ENCODE measurements around the gene C1orf105.
"Not testable (repeated sequence)": the region's sequence is repeated elsewhere in the genome, so short reads cannot be mapped to it uniquely, and the experiment has no call there.

C1orf105 gene

GRCh38 chr1:172488393-172488792, 67.9 kb downstream of the C1orf105 start:
- no peaks in the 10 kb centered on the region for H3K9me3 Mint-ChIP-seq
- H3K27ac Mint-ChIP-seq, result no peak overlapping the region
- H3K4me1 Mint-ChIP-seq (ENCODE audit: low read depth), result peaks cover 8% of the 10 kb centered on the region
- peaks cover 13% of the 10 kb centered on the region for H3K27me3 Mint-ChIP-seq
- no peaks in the 10 kb centered on the region for H3K36me3 Mint-ChIP-seq (ENCODE audit: low read depth)
- DNase-seq, result no peak
- H3K4me3 Mint-ChIP-seq, result no peak overlapping the region

GRCh38 chr1:172489847-172490246, 69.4 kb downstream of the C1orf105 start:
- no peak for DNase-seq
- peaks cover 6% of the 10 kb centered on the region for H3K4me1 Mint-ChIP-seq (ENCODE audit: low read depth)
- H3K36me3 Mint-ChIP-seq (ENCODE audit: low read depth), result no peaks in the 10 kb centered on the region
- no peaks in the 10 kb centered on the region for H3K9me3 Mint-ChIP-seq
- H3K27ac Mint-ChIP-seq, result no peak overlapping the region
- H3K4me3 Mint-ChIP-seq, result no peak overlapping the region
- peaks cover 13% of the 10 kb centered on the region for H3K27me3 Mint-ChIP-seq

DNA sequence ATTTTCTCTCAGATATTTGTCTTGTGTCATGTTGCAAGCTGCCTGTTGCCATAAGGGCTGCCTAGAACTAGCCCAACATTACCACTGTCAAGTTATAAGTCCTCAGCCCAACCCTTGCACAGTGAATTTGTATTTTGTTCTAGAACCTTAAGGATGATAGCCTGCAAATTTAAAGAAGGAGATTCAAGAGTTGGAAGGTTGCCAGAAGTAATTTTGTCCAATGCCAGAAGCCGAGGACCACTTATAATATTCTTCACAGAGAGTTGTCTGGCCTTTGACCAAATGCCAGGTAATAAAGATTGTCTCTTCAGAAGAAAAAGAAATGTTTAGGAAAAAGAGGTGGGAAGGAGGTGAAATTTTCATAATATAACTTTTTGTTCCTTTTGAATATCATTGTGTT, 71.9 kb downstream of the C1orf105 start:
- no peaks in the 10 kb centered on the region for H3K36me3 Mint-ChIP-seq (ENCODE audit: low read depth)
- H3K27me3 Mint-ChIP-seq, result peaks cover 13% of the 10 kb centered on the region
- no peak for DNase-seq
- no peak overlapping the region for H3K4me3 Mint-ChIP-seq
- no peak overlapping the region for H3K27ac Mint-ChIP-seq
- no peaks in the 10 kb centered on the region for H3K9me3 Mint-ChIP-seq
- peaks cover 6% of the 10 kb centered on the region for H3K4me1 Mint-ChIP-seq (ENCODE audit: low read depth)

- no peak for DNase-seq
- Mint-ChIP-seq H3K9me3 (no peaks in the 10 kb centered on the region), H3K27me3 (peaks cover 9% of the 10 kb centered on the region), H3K27ac (no peak overlapping the region), H3K36me3 (ENCODE audit: low read depth) (no peaks in the 10 kb centered on the region), H3K4me1 (ENCODE audit: low read depth) (no peaks in the 10 kb centered on the region), H3K4me3 (no peak overlapping the region)
Measured at GRCh38 chr1:172494166-172494565, 73.7 kb downstream of the C1orf105 start.

GRCh38 chr1:172496127-172496526, 75.6 kb downstream of the C1orf105 start:
- not testable (repeated sequence) for H3K9me3 Mint-ChIP-seq; H3K4me3 Mint-ChIP-seq; H3K4me1 Mint-ChIP-seq (ENCODE audit: low read depth); H3K27me3 Mint-ChIP-seq; H3K27ac Mint-ChIP-seq; DNase-seq; H3K36me3 Mint-ChIP-seq (ENCODE audit: low read depth)

DNA sequence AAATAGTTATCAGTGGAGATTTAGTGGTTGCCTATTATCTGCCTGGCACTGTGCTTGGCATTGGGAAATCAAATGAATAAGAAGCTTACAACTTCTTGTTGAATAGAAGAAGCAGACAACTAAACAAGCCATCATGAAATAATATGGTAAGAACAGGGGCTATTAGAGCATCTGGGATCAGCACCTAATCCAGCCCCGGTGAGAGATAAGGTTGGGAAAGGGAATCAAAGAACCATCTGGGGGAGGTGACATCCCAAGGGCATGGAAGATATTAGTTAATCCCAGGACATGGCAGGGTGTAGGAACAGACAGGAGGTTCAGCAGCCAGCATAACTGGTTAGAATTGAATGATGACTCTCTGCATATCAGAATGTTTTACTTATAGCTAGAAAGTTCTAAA, 76.2 kb downstream of the C1orf105 start:
- Mint-ChIP-seq H3K27me3 (no peaks in the 10 kb centered on the region), H3K9me3 (no peaks in the 10 kb centered on the region), H3K4me1 (ENCODE audit: low read depth) (peaks cover 3% of the 10 kb centered on the region), H3K27ac (no peak overlapping the region), H3K4me3 (no peak overlapping the region), H3K36me3 (ENCODE audit: low read depth) (no peaks in the 10 kb centered on the region)
- DNase-seq, result no peak

GRCh38 chr1:172497230-172497629, 76.7 kb downstream of the C1orf105 start:
- Mint-ChIP-seq H3K4me3 (no peak overlapping the region), H3K9me3 (no peaks in the 10 kb centered on the region), H3K27ac (no peak overlapping the region), H3K36me3 (ENCODE audit: low read depth) (no peaks in the 10 kb centered on the region), H3K27me3 (no peaks in the 10 kb centered on the region), H3K4me1 (ENCODE audit: low read depth) (peaks cover 3% of the 10 kb centered on the region)
- no peak for DNase-seq

- H3K27ac Mint-ChIP-seq, result no peak overlapping the region
- no peaks in the 10 kb centered on the region for H3K9me3 Mint-ChIP-seq
- no peak overlapping the region for H3K4me3 Mint-ChIP-seq
- no peaks in the 10 kb centered on the region for H3K36me3 Mint-ChIP-seq (ENCODE audit: low read depth)
- H3K4me1 Mint-ChIP-seq (ENCODE audit: low read depth), result peaks cover 3% of the 10 kb centered on the region
- no peaks in the 10 kb centered on the region for H3K27me3 Mint-ChIP-seq
- no peak for DNase-seq
Measured at GRCh38 chr1:172498857-172499256, 78.4 kb downstream of the C1orf105 start.

GRCh38 chr1:172499636-172500141, 79.2 kb downstream of the C1orf105 start:
- no peak overlapping the region for H3K4me3 Mint-ChIP-seq
- no peak overlapping the region for H3K27ac Mint-ChIP-seq
- no peak for DNase-seq
- H3K9me3 Mint-ChIP-seq, result no peaks in the 10 kb centered on the region
- no peaks in the 10 kb centered on the region for H3K36me3 Mint-ChIP-seq (ENCODE audit: low read depth)
- H3K4me1 Mint-ChIP-seq (ENCODE audit: low read depth), result peaks cover 3% of the 10 kb centered on the region
- H3K27me3 Mint-ChIP-seq, result no peaks in the 10 kb centered on the region

GRCh38 chr1:172500207-172500606, 79.7 kb downstream of the C1orf105 start:
- Mint-ChIP-seq H3K4me3 (no peak overlapping the region), H3K9me3 (no peaks in the 10 kb centered on the region), H3K27ac (no peak overlapping the region), H3K36me3 (ENCODE audit: low read depth) (no peaks in the 10 kb centered on the region), H3K27me3 (no peaks in the 10 kb centered on the region), H3K4me1 (ENCODE audit: low read depth) (peaks cover 3% of the 10 kb centered on the region)
- no peak for DNase-seq

DNA sequence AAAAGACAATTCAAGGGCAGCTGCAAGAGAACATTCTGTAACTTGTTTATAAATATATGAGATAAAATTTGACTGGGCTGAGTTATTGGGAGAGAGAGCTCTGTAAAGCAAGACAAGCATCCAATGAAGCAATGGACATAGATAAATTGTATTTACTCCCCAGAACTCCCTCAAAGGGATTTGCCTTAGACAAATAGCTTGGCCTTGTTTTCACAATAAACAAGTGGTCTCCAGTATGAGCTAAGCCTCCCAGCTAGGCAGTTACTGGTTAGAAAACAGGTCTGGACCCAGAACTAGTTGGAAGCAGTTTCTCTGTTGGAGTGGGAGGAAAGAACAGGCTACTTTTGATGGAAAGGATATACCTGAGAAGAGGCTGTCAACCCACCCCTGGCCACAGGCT, 87.3 kb downstream of the C1orf105 start:
- DNase-seq, result no peak
- no peaks in the 10 kb centered on the region for H3K36me3 Mint-ChIP-seq (ENCODE audit: low read depth)
- H3K27me3 Mint-ChIP-seq, result no peaks in the 10 kb centered on the region
- H3K4me3 Mint-ChIP-seq, result no peak overlapping the region
- no peaks in the 10 kb centered on the region for H3K4me1 Mint-ChIP-seq (ENCODE audit: low read depth)
- no peak overlapping the region for H3K27ac Mint-ChIP-seq
- H3K9me3 Mint-ChIP-seq, result no peaks in the 10 kb centered on the region

DNA sequence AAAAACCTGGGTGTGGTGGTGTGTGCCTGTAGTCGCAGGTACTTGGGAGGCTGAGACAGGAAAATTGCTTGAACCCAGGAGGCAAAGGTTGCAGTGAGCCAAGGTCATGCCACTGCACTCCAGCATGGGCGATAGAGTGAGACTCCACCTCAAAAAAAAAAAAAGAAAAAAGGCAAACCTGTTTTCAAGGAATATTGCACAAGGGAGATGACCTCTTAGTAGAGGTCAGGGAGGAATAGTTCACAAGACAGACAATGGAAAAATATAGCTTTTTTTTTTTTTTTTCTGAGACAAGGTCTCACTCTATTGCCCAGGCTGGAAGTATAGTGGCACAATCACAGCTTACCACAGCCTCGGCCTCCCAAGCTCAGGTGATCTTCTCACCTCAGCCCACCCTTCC, 90.0 kb downstream of the C1orf105 start:
- Mint-ChIP-seq H3K27me3 (no peaks in the 10 kb centered on the region), H3K9me3 (no peaks in the 10 kb centered on the region), H3K4me1 (ENCODE audit: low read depth) (no peaks in the 10 kb centered on the region), H3K4me3 (no peak overlapping the region), H3K27ac (no peak overlapping the region), H3K36me3 (ENCODE audit: low read depth) (no peaks in the 10 kb centered on the region)
- DNase-seq, result no peak

GRCh38 chr1:172512591-172512990, 92.1 kb downstream of the C1orf105 start:
- Mint-ChIP-seq H3K27ac (no peak overlapping the region), H3K36me3 (ENCODE audit: low read depth) (no peaks in the 10 kb centered on the region), H3K4me1 (ENCODE audit: low read depth) (no peaks in the 10 kb centered on the region), H3K4me3 (no peak overlapping the region), H3K9me3 (no peaks in the 10 kb centered on the region), H3K27me3 (no peaks in the 10 kb centered on the region)
- DNase-seq, result no peak

DNA sequence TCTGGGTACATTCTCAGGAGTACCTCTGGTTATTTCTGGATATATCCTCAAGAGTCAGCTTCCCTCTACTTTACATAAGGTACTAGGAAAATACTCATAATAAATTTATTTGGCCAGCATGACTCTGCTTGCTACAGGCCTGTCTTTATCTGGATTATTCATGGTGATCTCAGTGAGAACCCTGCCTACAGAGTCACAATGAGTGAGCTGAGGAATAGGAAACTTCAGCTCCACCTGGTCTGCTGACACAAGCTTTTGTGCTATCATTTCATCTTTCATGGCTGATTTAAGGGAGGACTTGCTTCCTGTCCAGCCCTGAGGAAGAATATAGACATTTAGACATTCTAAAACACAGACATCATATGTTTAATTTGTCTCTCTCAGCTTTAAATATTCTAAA, 93.0 kb downstream of the C1orf105 start:
- Mint-ChIP-seq H3K4me3 (no peak overlapping the region), H3K4me1 (ENCODE audit: low read depth) (no peaks in the 10 kb centered on the region), H3K9me3 (no peaks in the 10 kb centered on the region), H3K36me3 (ENCODE audit: low read depth) (no peaks in the 10 kb centered on the region), H3K27ac (no peak overlapping the region), H3K27me3 (no peaks in the 10 kb centered on the region)
- no peak for DNase-seq

DNA sequence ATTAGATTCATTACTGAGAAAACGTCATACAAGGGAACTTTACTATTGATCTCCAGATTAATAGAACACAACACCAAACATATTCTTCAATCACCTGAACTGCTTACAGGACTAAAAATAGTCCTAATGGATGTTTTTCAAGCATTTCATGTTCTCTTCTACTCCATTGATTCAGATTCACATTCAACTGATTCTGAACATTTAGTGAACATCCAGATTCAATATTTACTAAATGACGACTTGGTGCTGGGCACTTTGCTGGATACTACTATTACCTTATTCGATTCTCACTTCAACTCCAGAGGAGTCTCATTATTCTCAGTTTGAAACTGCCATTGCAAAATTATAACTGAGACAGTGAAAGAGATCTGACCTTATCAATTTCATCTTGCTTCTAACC, 93.6 kb downstream of the C1orf105 start:
- no peaks in the 10 kb centered on the region for H3K9me3 Mint-ChIP-seq
- H3K4me3 Mint-ChIP-seq, result no peak overlapping the region
- H3K27me3 Mint-ChIP-seq, result no peaks in the 10 kb centered on the region
- no peaks in the 10 kb centered on the region for H3K4me1 Mint-ChIP-seq (ENCODE audit: low read depth)
- H3K27ac Mint-ChIP-seq, result no peak overlapping the region
- no peak for DNase-seq
- no peaks in the 10 kb centered on the region for H3K36me3 Mint-ChIP-seq (ENCODE audit: low read depth)

GRCh38 chr1:172515436-172515835, 95.0 kb downstream of the C1orf105 start:
- H3K27ac Mint-ChIP-seq, result no peak overlapping the region
- no peaks in the 10 kb centered on the region for H3K27me3 Mint-ChIP-seq
- DNase-seq, result no peak
- H3K36me3 Mint-ChIP-seq (ENCODE audit: low read depth), result no peaks in the 10 kb centered on the region
- no peaks in the 10 kb centered on the region for H3K9me3 Mint-ChIP-seq
- no peaks in the 10 kb centered on the region for H3K4me1 Mint-ChIP-seq (ENCODE audit: low read depth)
- H3K4me3 Mint-ChIP-seq, result no peak overlapping the region

Measured in activated T-cell treated with anti-CD3 and anti-CD28 coated beads, Interleukin-2, amount 50 U/mL, for 24 hours (primary cell).